GM12801 (cell line): ENCODE results near the gene FABP7.

Experiments used
- CTCF ChIP-seq: IDR thresholded peaks from one replicate; pipeline ENCODE4 v1.5.1; 2011; ENCODE audit warnings: control low read depth; ENCODE audit not compliant: insufficient read length; ENCODE audit errors: extremely low read depth

Gene FABP7

GRCh38 chr6:122783401-122783800 is 3.9 kb downstream of the FABP7 start:
- no peak for TF ChIP-seq CTCF

- no peak for TF ChIP-seq CTCF
Observed at GRCh38 chr6:122785891-122786290, 6.4 kb downstream of the FABP7 start.

GRCh38 chr6:122787721-122788120 is 8.2 kb downstream of the FABP7 start:
- no peak for TF ChIP-seq CTCF

- TF ChIP-seq CTCF: no peak
Observed at GRCh38 chr6:122788208-122788607, 8.7 kb downstream of the FABP7 start.

GRCh38 chr6:122788663-122789181 is 9.2 kb downstream of the FABP7 start:
- no peak for TF ChIP-seq CTCF

GRCh38 chr6:122789182-122790027 is 9.9 kb downstream of the FABP7 start, which contains the start of gene SMPDL3A:
Gene SMPDL3A, plus strand, starts transcription at chr6:122789258. Its CDS starts 89 bp downstream, at chr6:122789347.
- TF ChIP-seq CTCF: no peak

- TF ChIP-seq CTCF: no peak
Observed at GRCh38 chr6:122790028-122790422, 10.5 kb downstream of the FABP7 start.
